CD4-positive, alpha-beta T cell treated with Interleukin-17A for 1 hour (primary cell): ENCODE measurements around the gene LKAAEAR1.

Source experiments
- DNase-seq: peaks from one replicate; pipeline ENCODE4 v3.0.0-alpha.2; 2020

Gene LKAAEAR1

DNA sequence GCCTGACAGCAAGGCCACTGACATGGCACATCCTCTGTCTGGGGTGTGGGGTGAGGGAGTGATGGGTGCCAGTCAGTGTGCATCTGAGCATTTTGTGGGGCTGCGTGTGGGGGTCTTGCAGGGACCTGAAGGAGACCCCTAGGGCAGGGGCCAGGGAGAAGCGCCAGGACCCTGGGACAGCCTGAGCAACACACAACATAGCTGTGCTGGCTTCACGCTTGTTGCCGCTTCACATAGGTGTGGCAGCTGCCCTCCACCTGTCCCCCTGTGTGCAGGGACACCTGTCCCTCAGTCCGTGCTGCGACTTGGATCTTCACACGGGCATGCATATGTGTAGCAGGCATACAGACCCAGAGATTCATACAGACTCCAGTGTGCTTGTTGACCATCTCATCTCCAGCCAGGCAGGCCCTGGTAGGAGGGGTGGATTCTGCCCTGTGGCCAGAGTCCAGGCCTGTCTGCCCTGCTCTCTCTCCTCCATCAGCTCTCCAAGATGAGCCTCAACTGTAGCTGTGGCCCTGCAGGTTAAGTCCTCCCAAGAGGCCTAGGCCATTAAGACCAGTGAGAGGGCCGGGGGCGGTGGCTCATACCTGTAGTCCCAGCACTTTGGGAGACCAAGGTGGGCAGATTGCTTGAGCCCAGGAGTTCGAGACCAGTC lies 26.3 kb upstream of the LKAAEAR1 start:
- no peak for DNase-seq

- DNase-seq: no peak
Measured at GRCh38 chr20:64109831-64110391, 25.7 kb upstream of the LKAAEAR1 start.

GRCh38 chr20:64108731-64109681 lies 24.8 kb upstream of the LKAAEAR1 start:
- DNase-seq: no peak

GRCh38 chr20:64107736-64108457 lies 23.7 kb upstream of the LKAAEAR1 start:
- no peak for DNase-seq

GRCh38 chr20:64106981-64107735 lies 23.0 kb upstream of the LKAAEAR1 start, which contains the start of gene NPBWR2:
Gene NPBWR2, minus strand, starts transcription at chr20:64107565. Its CDS starts 734 bp downstream, at chr20:64106831.
- DNase-seq: no peak

GRCh38 chr20:64106435-64106961 lies 22.3 kb upstream of the LKAAEAR1 start:
- DNase-seq: no peak

GRCh38 chr20:64105846-64106434 lies 21.7 kb upstream of the LKAAEAR1 start:
- no peak for DNase-seq

- DNase-seq: no peak
Measured at GRCh38 chr20:64104667-64105451, 20.7 kb upstream of the LKAAEAR1 start.

DNA sequence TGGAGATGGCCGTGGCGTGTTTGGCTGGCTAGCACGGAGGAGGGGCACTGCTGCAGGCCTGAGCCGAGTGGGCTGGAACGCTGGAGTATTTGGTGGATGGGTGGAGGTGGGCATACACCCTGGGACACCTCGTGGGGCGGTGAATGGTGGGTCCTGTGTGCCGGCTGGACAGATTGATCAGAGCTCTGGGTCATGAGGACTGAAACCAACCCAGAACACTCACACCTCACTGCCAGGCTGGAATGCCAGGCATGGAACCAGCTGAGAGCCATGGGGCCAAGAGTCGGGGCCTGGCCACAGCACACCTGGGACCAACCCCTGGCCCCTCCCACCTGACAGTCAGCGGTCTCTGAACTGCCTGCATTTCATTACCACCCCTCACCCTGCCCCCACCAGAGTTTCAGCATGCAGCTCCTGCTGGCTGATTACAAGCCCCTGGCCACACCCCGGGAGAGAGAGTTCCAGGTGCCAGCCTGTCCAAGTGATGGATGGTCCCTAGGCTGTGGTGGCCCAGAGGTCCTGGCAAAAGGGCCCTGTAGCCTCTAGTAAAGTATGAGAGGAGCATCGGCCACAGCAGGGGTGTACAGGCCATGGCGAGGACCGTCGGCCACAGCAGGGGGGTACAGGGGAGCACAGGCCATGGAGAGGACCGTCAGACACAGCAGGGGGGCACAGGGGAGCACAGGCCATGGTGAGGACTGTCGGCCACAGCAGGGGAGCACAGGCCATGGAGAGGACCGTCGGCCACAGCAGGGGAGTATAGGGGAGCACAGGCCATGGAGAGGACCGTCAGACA lies 19.9 kb upstream of the LKAAEAR1 start:
- DNase-seq: no peak

GRCh38 chr20:64102647-64103354 lies 18.6 kb upstream of the LKAAEAR1 start:
- no peak for DNase-seq

DNA sequence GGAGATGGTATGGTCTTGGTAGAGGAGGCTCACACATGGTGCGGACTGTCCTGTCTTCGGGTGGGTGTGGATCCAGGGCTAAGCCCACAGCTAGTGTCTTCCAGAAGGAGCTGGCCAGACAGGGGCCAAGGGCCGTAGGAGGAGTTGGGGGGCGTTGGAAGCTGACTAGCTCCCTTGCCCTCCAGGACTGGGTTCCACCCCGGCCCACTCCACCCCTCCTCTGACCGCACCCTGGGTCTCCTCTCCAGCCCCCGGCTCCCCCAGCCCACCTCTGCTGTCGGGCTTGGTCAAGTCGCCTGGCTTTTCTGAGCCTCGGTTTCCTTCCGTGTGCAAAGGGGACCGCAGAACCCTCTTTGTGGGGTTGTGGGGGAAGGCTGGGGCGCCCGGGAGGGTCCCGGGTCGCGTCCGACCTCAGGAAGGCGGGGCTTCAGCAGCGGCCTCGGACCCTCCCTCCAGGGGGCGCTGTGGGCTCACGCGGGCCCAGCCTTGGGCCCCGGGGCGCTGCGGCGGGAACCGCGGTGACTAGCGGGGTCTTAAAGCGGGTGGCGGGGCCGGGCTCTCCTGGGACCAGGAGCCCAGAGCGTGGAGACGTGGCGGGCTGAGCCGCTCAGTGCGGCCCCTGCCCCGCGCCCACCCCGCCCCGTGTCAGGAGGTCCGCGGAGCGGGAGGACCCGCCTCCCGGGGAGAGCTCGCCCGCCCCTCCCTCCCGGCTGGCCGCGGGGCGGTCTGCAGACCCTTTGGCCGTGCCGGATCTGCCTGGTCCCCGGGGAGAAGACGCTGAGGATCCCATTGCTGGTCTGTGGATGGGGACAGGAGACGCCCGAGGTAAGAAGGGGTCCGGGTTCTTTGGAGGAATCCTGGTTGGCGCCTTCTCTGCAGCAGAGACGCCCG lies 17.8 kb upstream of the LKAAEAR1 start:
- peak; percentile 63 for DNase-seq

GRCh38 chr20:64100946-64101688 lies 16.9 kb upstream of the LKAAEAR1 start:
- DNase-seq: no peak

DNA sequence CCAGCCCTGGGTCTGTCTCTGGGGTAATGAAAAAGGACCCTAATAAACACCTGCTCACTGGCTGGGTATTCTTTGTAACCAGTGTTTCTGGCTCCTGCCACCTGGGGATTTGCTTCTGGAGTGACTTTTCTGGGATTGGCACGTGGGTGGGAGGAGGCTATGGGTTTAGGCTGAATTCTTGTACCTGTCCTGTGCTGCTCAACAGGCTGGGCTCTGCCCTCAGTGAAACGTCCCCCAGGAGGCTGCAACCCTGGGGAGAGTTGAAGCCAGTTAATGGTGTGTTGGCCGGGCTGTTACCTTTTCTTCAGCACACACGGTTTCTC lies 16.3 kb upstream of the LKAAEAR1 start:
- DNase-seq: no peak

GRCh38 chr20:64099880-64100565 lies 15.8 kb upstream of the LKAAEAR1 start:
- peak; percentile 43 for DNase-seq

GRCh38 chr20:64099086-64099786 lies 15.0 kb upstream of the LKAAEAR1 start:
- DNase-seq: no peak

DNA sequence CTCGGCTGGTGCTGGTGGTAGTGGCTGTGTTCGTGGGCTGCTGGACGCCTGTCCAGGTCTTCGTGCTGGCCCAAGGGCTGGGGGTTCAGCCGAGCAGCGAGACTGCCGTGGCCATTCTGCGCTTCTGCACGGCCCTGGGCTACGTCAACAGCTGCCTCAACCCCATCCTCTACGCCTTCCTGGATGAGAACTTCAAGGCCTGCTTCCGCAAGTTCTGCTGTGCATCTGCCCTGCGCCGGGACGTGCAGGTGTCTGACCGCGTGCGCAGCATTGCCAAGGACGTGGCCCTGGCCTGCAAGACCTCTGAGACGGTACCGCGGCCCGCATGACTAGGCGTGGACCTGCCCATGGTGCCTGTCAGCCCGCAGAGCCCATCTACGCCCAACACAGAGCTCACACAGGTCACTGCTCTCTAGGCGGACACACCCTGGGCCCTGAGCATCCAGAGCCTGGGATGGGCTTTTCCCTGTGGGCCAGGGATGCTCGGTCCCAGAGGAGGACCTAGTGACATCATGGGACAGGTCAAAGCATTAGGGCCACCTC lies 14.3 kb upstream of the LKAAEAR1 start:
- DNase-seq: no peak
